Osteoblast (primary cell): Measurements from ENCODE around the gene TCF12. TPM values are rescaled to one million over a fixed set of nuclear protein-coding genes. Genes with fewer than 3 reads are reported as not detected.

Source experiments
- DNase-seq: peaks from one replicate; pipeline ENCODE4 v3.0.0; 2011; ENCODE audit warnings: low spot score, mixed read lengths; ENCODE audit not compliant: insufficient read length; ENCODE audit errors: missing footprints
- H2AFZ ChIP-seq: 2 replicates; pipeline ENCODE4 v1.6.0; 2011; ENCODE audit warnings: mild to moderate bottlenecking, low read length
- H3K27ac ChIP-seq: 2 replicates; pipeline ENCODE4 v1.5.1; 2011; ENCODE audit warnings: mild to moderate bottlenecking, low read depth, low read length, moderate library complexity
- H3K27me3 ChIP-seq: 2 replicates; pipeline ENCODE4 v1.6.0; 2012; ENCODE audit warnings: mild to moderate bottlenecking, control low read depth, inconsistent platforms, low read length, moderate library complexity; ENCODE audit not compliant: insufficient read depth
- H3K36me3 ChIP-seq: 2 replicates; pipeline ENCODE4 v1.5.1; 2011; ENCODE audit warnings: mild to moderate bottlenecking, low read length, control low read depth, moderate library complexity; ENCODE audit not compliant: insufficient read depth
- H3K4me1 ChIP-seq: 2 replicates; pipeline ENCODE4 v1.5.1; 2011; ENCODE audit warnings: mild to moderate bottlenecking, low read length, control low read depth, moderate library complexity; ENCODE audit not compliant: insufficient read depth
- H3K4me2 ChIP-seq: 2 replicates; pipeline ENCODE4 v1.6.0; 2011; ENCODE audit warnings: mild to moderate bottlenecking, low read length; ENCODE audit not compliant: insufficient read depth
- H3K4me3 ChIP-seq: fragments of 200-600 bp; sonication (generic); 3 replicates; pipeline ENCODE4 v1.5.1; 2012; ENCODE audit warnings: mild to moderate bottlenecking, low read length, inconsistent platforms; ENCODE audit not compliant: insufficient read depth
- H3K79me2 ChIP-seq: 2 replicates; pipeline ENCODE4 v1.6.0; 2012; ENCODE audit warnings: mild to moderate bottlenecking, low read length, control low read depth, inconsistent platforms; ENCODE audit not compliant: insufficient read depth
- H3K9me3 ChIP-seq: 2 replicates; pipeline ENCODE4 v1.5.1; 2011; ENCODE audit warnings: low read depth, low read length, control low read depth
- H4K20me1 ChIP-seq: 2 replicates; pipeline ENCODE4 v1.6.0; 2012; ENCODE audit warnings: mild to moderate bottlenecking, low read length, control low read depth; ENCODE audit not compliant: insufficient read depth
- CTCF ChIP-seq: IDR thresholded peaks from 2 replicates; pipeline ENCODE4 v1.5.1; 2011; ENCODE audit warnings: mild to moderate bottlenecking, low read depth, low read length, moderate library complexity; ENCODE audit errors: extremely low read depth
- total RNA-seq: library from RNA; depleted of rRNA; stranded (reverse); fragments of >200 nt; gene quantifications from 2 replicates; pipeline ENCODE4 v1.2.3, GENCODE V29; 2012

Gene TCF12
- total RNA-seq, 1 donor, result 86.5 TPM

GRCh38 chr15:57015360-57015759 is 96.9 kb downstream of the TCF12 start:
- H3K4me2 ChIP-seq, result no peak overlapping the region
- no peaks in the 10 kb centered on the region for H3K9me3 ChIP-seq
- DNase-seq, result no peak
- H4K20me1 ChIP-seq, result peaks cover 10% of the 10 kb centered on the region
- H3K4me1 ChIP-seq, result peaks cover 25% of the 10 kb centered on the region
- no peaks in the 10 kb centered on the region for H3K27me3 ChIP-seq
- H3K4me3 ChIP-seq, result no peak overlapping the region
- TF ChIP-seq CTCF, result no peak
- no peaks in the 10 kb centered on the region for H3K36me3 ChIP-seq
- H2AFZ ChIP-seq, result no peak overlapping the region
- peaks cover 84% of the 10 kb centered on the region for H3K79me2 ChIP-seq
- H3K27ac ChIP-seq, result no peak overlapping the region

- no peak overlapping the region for H3K4me3 ChIP-seq
- H3K4me2 ChIP-seq, result no peak overlapping the region
- H4K20me1 ChIP-seq, result peaks cover 10% of the 10 kb centered on the region
- peak; percentile 3 for DNase-seq
- H3K4me1 ChIP-seq, result peaks cover 25% of the 10 kb centered on the region
- no peaks in the 10 kb centered on the region for H3K36me3 ChIP-seq
- H2AFZ ChIP-seq, result no peak overlapping the region
- H3K27ac ChIP-seq, result no peak overlapping the region
- peaks cover 84% of the 10 kb centered on the region for H3K79me2 ChIP-seq
- H3K9me3 ChIP-seq, result no peaks in the 10 kb centered on the region
- no peak for TF ChIP-seq CTCF
- no peaks in the 10 kb centered on the region for H3K27me3 ChIP-seq
These were observed 97.5 kb downstream of the TCF12 start for GRCh38 chr15:57015897-57016296.

GRCh38 chr15:57017024-57017423 is 98.6 kb downstream of the TCF12 start:
- Histone ChIP-seq H3K36me3 (no peaks in the 10 kb centered on the region), H3K4me2 (no peak overlapping the region), H3K4me1 (peaks cover 25% of the 10 kb centered on the region), H3K9me3 (no peaks in the 10 kb centered on the region), H3K27me3 (no peaks in the 10 kb centered on the region), H2AFZ (no peak overlapping the region), H3K27ac (no peak overlapping the region), H3K79me2 (peaks cover 85% of the 10 kb centered on the region), H3K4me3 (no peak overlapping the region), H4K20me1 (peaks cover 10% of the 10 kb centered on the region)
- TF ChIP-seq CTCF, result peak; percentile 50
- DNase-seq, result no peak

GRCh38 chr15:57018151-57018550 is 99.7 kb downstream of the TCF12 start:
- no peak for TF ChIP-seq CTCF
- DNase-seq, result no peak
- Histone ChIP-seq H3K27ac (peak overlapping the region; percentile 63), H4K20me1 (peaks cover 7% of the 10 kb centered on the region), H3K79me2 (peaks cover 83% of the 10 kb centered on the region), H3K27me3 (no peaks in the 10 kb centered on the region), H2AFZ (no peak overlapping the region), H3K4me3 (no peak overlapping the region), H3K9me3 (no peaks in the 10 kb centered on the region), H3K36me3 (no peaks in the 10 kb centered on the region), H3K4me1 (peaks cover 25% of the 10 kb centered on the region), H3K4me2 (no peak overlapping the region)
